ENCODE measurements around the gene CDH13.

- TF ChIP-seq POLR2AphosphoS5 (IDR thresholded peaks at IDR 0.05; ENCODE audit: low read depth) = no peak
- TF ChIP-seq CTCF (conservative IDR thresholded peaks at IDR 0.05; ENCODE audit: low read depth in 2 of 2) = no peak
- no peak for TF ChIP-seq EZH2phosphoT487 (IDR thresholded peaks at IDR 0.05; ENCODE audit: unreplicated experiment)
- TF ChIP-seq, protein P1, sequence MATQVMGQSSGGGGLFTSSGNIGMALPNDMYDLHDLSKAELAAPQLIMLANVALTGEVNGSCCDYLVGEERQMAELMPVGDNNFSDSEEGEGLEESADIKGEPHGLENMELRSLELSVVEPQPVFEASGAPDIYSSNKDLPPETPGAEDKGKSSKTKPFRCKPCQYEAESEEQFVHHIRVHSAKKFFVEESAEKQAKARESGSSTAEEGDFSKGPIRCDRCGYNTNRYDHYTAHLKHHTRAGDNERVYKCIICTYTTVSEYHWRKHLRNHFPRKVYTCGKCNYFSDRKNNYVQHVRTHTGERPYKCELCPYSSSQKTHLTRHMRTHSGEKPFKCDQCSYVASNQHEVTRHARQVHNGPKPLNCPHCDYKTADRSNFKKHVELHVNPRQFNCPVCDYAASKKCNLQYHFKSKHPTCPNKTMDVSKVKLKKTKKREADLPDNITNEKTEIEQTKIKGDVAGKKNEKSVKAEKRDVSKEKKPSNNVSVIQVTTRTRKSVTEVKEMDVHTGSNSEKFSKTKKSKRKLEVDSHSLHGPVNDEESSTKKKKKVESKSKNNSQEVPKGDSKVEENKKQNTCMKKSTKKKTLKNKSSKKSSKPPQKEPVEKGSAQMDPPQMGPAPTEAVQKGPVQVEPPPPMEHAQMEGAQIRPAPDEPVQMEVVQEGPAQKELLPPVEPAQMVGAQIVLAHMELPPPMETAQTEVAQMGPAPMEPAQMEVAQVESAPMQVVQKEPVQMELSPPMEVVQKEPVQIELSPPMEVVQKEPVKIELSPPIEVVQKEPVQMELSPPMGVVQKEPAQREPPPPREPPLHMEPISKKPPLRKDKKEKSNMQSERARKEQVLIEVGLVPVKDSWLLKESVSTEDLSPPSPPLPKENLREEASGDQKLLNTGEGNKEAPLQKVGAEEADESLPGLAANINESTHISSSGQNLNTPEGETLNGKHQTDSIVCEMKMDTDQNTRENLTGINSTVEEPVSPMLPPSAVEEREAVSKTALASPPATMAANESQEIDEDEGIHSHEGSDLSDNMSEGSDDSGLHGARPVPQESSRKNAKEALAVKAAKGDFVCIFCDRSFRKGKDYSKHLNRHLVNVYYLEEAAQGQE (IDR thresholded peaks at IDR 0.05; ENCODE audit: unreplicated experiment) = no peak
- no peak for TF ChIP-seq EZH2 (IDR thresholded peaks at IDR 0.05; ENCODE audit: low read depth, unreplicated experiment)
- TF ChIP-seq, protein P2, sequence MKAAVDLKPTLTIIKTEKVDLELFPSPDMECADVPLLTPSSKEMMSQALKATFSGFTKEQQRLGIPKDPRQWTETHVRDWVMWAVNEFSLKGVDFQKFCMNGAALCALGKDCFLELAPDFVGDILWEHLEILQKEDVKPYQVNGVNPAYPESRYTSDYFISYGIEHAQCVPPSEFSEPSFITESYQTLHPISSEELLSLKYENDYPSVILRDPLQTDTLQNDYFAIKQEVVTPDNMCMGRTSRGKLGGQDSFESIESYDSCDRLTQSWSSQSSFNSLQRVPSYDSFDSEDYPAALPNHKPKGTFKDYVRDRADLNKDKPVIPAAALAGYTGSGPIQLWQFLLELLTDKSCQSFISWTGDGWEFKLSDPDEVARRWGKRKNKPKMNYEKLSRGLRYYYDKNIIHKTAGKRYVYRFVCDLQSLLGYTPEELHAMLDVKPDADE (IDR thresholded peaks at IDR 0.05) = no peak
These were observed 41.1 kb upstream of the CDH13 start for GRCh38 chr16:82585675-82586074.

Data from GM23338 (cell line).